Stimulated activated CD4-positive, alpha-beta T cell treated with anti-CD3 and anti-CD28 coated beads, Interleukin-15, amount 100 ng/mL, for 48 hours (primary cell): ENCODE measurements around the gene RTP3.
"Not testable (repeated sequence)": the region's sequence is repeated elsewhere in the genome, so short reads cannot be mapped to it uniquely, and the experiment has no call there.

ENCODE experiments used
- DNase-seq, 2 donors: peaks; one replicate each; pipeline ENCODE4 v3.0.0-alpha.2; 2020; ENCODE audit warnings: low read depth in 2 of 2

Gene RTP3

DNA sequence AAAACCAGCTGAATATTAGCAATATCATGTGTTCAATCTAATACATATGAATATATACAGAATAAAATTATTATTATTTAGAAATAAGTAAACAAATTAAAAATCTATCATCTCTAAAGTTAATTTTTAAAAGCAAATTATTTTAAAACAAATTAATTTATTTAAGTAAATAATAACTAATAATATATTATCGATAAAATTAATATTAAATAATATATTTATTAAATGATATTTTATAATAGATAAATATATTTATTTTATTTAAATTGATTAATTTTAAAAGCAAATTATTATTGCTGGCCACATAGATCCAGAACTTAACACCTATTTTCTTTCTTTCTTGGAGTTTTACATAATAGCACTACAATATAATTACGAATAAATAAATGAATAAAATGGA, 22.2 kb downstream of the RTP3 start:
- DNase-seq = no peak

DNA sequence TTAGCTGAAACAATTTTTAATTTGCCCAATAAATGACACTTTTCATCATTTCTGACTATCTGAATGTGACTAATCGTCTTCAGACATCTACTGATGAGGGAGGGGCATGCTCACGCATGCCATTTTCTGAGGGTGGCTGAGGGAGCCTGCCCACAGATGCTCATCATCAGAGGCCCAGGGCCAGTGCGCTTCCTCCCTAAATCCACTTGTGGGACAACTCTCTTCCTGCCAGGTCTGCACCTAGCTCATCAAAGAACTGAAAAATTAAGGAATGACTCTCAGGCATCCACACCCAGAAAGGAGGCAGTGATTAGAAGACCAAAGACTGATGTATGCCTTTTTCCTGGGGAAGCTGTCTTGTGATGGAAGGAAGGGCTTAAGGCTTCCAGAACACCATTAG, 22.8 kb downstream of the RTP3 start:
- no peak for DNase-seq

DNA sequence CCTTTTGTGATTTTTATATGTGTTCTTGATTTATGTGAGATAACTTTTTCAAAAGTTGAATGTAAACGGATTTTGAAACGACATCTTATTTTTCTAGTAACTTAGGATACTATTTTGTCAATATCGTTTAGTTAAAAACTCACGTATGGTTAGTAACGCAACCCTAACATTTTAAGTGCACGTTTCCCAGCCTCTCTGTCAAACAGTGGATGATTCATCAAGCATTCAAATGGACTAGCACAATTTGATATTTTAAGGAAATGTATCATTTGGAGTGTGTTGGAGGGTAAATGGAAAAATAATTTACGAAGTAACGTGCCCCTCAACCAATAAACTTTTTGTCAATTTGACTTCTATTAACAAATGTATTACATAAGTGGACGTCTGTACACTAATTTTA, 23.3 kb downstream of the RTP3 start:
- no peak for DNase-seq

DNA sequence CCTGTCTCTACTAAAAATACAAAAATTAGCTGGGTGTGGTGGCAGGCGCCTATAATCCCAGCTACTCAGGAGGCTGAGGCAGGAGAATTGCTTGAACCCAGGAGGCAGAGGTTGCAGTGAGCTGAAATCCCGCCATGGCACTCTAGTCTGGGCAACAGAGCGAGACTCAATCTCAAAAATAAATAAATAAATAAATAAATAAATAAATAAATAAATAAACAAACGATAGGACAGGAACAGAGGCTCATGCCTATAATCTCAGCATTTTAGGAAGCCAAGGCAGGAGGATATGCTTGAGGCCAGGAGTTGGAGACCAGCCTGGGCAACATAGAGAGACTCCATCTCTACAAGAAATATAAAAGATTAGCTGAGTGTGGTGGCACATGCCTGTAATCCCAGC, 24.4 kb downstream of the RTP3 start:
- not testable (repeated sequence) for DNase-seq

DNA sequence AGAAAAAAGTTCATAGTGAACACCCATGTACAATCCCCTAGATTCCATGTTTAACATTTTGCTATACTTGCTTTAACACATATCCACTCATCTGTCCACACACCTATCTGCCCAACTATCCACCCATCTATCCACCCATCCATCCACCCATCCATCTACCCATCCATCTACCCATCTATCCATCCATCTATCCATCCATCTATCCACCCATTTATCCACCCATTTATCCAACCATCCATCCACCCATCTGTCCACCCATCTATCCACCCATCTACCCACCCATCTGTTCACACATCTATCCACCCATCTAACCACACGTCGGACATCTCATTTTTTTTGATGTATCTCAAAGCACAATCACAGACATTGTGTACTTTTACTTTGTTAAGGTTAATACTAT, 25.8 kb downstream of the RTP3 start:
- no peak for DNase-seq

DNA sequence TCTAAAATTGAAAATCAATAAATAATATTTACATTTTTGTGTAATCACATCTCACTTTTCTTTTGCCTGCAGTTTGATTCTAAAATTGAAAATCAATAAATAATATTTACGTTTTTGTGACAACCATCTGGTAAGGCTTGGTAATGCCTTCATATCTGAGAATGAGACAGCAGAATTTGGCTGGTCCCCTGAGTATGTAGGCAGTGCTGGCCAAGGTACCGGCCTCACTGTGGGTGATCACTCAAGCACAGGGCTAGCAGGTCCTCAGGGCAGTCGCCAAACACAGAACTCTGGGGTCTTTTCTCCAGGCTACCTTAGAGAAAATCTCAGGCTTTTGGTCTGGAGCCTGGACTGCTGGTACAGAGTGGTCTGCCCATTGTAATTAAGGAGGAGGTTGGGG, 26.2 kb downstream of the RTP3 start:
- no peak for DNase-seq

DNA sequence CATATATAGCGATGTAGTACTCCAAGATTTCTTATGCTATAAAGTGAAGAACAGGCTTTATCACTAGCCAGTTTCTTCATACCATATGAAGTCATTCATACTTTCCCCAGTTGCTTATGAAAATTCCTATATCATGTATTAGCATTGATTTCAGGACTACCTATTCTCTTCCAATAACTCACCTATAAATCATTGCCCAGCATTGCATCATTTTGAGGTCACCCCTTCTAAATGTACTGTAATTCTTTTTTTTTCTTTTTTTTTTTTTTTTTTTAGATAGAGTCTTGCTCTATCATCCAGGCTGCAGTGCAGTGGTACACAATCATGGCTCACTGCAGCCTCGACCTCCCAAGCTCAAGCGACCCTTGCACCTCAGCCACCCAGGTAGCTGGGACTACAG, 27.1 kb downstream of the RTP3 start:
- no peak for DNase-seq

DNA sequence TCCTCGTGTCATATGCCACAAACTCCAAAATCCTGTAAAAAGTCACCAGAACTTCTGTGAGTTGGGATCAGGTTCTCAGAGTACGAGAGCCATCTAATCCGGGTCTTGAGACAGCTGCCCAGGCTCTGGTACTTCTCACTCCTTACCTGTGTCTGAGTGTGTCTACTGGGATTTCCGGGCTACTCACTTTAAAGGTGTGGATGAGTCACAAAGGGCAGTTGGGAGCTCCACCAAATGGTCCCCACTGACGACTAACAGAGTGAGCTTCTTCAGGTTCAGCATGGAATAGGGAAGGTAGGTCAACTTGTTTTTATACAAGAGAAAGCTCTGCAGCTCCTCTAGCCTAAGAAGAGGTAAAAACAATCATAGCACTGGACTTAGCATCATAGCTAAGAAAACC, 29.5 kb downstream of the RTP3 start:
- no peak for DNase-seq

DNA sequence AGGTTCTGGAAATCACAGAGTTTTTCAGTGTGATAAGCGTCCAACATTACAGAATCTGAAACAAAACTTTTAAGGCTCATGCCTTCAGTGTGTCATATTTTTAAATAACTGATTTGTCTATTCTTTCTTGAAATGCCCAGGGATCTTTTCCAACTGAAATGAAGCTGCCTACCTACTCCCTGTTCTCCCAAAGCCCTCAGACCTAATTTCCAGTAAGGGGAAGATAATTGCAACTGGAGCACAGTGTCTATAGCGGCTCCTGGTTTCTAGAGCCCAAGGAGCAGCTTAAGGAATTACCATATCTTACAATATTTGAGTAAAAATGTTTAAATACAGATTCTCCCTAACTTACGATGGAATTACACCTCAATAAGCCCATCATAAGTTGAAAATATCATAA, 35.3 kb downstream of the RTP3 start:
- DNase-seq = no peak

DNA sequence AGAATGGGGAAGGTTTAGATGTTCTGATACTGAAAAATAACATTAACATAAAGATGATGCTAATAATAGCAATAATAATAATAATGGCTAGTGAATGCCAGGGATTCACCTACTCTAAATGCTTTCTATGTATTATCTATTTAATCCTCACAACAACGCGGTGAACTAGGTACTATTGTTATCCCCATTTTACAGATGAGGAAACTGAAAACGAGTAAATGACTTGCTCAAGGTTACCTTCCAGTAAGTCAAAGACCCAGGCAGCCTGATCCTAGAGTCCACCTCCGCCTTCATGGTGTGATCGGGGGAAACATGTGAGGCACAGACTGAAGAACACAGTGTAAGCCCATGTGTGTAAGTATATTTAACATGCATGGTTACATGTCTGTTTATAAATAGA, 38.0 kb downstream of the RTP3 start:
- DNase-seq = no peak

DNA sequence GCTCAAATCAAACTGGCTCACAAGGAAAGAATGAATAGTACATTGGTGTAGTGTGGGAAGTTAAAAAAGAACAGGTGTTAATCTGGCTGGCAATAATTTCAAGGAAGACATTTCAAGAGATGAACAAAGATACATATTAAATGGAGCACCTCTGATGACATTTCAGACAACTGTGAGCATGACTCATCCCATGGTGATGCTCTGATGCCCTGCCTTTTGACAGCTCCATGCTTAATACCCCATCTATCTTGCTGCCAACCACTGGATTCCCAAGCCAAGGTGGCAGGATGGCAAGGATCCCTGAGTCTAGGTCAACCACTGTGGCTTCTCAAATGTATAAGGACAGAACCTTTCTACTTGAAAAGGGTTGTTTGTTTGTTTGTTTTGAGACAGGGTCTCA, 39.0 kb downstream of the RTP3 start:
- DNase-seq = no peak

DNA sequence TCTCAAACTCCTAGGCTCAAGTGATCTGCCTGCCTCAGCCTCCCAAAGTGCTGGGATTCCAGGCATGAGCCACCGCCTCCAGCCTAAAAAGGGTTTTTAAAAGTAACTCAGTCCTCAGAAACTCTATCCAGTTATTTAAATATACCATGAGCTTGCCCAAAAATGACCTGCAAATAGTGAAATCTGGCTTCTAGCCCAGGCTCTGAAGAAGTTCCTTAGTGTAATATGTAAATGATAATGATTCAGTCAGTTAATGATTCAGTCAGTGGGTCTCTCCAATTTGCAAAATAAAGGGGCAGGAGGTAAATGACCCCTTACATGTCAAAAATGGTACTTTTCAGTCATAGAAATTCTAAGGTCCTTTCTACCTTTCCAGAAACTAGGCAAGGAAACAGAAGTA, 39.5 kb downstream of the RTP3 start:
- no peak for DNase-seq

DNA sequence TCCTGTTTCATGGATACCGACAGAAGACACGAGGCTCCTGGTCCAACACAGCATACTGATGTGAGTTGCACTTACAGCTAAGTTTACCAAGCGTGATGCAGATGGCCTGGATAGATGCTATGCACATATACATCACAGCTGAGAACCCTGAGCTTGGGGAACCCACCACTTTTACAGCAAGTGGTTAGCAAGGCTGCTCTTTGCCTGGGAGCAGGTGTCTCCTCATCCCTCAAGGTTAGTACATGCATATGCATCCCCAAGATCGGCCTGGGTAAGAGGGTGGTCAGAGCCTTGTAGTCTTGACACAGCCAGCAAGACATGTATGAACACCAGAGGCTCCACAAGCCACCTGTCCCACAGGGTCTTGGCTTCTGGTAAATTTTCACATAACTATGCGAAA, 40.0 kb downstream of the RTP3 start:
- no peak for DNase-seq

DNA sequence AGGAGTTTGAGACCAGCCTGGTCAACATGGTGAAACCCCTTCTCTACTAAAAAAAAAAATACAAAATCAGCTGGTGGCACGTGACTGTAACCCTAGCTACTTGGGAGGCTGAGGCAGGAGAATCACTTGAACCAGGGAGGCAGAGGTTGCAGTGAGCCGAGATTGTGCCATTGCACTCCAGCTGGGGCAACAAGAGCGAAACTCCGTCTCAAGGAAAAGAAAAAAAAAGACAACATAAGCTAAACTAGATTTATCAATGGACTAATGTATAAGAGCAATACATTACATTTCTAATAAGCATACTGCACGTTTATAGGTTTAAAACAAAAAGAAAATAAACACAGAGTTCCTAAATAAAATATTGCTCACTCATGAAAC, 40.6 kb downstream of the RTP3 start:
- not testable (repeated sequence) for DNase-seq

DNA sequence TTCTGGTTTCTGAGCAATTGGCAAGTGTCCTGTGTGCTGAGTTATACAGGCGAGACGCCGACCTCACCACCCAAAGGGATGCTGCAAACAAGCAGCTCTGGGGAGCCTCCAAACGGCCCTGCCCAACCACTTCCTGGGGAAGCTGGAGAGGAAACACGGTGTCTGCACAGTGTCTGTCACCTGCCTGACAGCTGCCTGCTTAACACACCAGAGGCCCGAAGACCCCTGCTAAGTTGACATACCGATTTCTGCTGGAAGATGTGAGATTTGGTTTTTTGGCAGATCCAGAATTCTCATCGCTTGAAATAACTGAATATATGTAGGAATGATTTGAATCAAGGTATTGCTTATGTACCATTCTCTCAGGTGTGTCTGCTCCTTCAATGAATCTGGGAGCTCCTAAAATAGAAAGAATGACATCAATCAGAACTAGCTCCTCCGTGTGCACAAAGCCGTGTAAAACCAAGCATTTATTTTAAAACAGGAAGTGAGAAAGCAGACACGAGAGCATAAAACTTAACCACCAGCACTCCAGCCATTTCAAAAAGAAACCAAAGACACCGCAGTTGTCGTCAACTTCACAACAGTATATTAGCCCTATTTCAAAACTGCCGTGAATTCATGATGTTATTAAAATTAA, 41.1 kb downstream of the RTP3 start:
- peak; percentile 55 to 62 for DNase-seq

DNA sequence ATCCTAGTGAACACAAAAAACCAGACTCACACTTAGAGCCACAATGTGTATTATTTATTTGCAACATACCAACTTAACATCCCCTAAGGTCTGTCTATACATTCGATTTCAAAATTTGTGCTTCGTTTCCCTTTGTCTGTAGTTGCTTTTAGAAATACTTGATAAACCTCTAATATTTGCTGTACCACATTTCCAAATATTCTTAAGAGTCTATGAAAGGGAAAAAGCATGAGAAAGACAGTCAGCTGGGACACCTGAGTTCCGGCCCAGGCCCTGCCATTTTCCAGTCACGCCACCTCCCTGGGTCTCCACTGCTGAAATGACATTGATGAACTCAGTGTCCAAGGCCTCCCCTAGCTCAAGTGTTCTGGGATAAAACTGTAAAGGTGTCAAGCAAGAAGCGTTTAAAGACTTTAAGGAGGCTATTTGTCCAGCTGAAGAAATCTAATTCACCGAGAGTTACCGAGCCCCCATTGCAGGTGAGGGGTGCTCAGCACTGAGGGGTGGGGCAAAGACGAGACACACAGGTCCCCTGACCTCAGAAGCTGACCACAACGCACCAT, 41.7 kb downstream of the RTP3 start:
- DNase-seq = no peak

DNA sequence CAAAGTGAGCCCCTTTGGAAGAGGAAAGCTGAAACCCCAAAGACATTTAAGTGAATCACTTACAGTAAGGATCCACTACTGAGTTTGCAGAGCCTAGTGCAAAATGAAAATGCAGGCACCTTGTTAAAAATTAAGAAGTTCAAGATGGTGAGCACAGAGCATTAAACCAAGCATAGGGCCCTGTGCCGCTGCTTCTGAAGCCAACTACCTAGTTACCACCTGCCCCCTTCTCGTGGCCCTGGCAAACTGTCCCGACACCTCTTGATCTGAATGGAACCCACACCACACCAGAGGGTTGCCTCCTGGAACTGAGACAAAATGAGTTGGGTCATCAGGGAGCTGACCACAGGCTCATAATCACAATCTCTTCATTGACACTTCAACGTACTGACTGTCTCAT, 42.8 kb downstream of the RTP3 start:
- DNase-seq = no peak

DNA sequence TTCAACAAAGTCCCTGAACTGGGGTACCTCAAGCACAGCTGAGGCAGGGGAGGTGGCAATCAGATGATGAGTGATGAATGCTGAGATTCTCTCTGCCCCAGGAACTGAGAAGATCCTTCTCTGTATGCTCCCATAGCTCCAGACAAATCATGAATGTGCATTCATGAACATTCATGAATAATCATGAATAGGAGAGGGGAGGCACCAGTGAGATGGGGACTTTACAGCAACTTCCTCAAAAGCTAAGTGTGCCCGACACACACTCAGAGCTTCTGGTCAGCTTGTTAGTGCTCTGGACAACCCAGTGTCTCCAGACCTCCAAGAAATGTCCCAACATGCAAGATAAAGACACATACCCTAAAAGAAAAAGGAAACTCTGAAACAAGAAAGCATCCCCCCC, 44.1 kb downstream of the RTP3 start:
- no peak for DNase-seq

DNA sequence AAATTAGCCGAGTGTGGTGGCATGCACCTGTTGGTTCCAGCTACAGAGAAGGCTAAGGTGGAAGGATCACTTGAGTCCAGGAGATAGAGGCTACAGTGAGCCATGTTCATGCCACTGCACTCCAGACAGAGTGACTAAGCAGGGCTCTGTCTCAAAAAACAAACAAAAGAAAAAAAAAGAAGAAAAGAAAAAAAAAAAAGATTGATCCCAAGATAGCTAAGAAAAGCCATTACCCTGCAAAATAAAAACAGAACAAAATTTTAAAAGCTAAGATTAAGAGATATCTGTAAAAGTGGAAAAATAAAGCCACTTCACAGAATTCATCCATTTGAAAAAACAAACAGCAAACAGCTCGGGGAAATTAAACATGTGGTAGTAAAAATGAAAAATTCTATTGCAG, 44.6 kb downstream of the RTP3 start:
- no peak for DNase-seq

DNA sequence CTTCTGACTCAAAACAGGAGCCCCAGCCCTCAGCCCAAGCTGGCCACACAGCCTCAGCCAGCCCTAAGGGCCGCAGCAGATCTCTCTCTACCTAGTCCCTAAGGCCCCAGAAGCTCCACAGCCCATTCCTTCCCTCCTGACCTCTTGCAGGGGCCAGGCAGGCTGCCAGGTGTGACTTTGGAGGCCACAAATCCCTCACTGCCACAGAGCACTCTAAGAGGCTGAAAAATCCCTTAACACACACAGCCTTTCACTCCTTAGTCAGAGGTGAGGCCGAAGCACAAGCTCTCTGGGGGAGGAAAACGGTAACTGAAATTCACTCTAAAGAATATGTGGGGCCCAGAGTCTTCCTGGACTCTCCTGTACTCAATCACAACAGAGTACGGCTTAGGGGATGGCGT, 45.0 kb downstream of the RTP3 start:
- no peak for DNase-seq

DNA sequence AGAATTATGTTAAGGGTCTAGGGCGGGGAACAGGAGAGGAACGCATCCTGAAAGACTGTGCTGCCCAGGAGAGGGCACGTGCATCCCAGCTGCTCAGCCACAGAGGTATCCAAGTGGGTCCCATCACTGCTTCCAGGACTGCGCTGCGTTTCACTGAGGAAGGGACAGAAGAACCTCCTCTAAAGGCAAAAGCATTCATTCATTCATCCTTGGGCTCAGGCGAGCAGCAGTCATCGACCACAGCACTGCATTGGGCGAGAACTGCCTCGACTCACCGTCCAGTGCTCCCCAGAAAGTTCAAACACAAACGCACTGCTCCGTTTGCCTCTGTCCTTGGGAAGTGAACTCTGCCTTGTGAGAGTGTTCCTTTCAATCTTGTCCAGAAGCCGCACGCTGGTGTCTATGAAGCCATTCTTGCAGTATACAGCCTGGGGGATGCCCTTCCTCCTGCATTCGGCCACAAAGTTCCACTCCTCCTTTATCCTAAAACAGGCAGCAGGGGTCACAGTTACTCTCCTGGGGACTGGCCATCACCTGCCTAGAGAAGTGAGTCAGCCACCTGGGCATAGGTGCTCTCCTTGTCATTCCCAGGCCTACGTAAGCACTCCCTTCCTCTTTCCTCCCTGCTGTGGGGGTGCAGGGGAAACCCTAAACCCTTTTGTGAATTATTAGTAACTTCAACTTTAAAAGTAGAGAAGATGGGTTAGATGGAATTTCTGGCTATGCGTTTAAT, 47.2 kb downstream of the RTP3 start:
- no peak for DNase-seq

DNA sequence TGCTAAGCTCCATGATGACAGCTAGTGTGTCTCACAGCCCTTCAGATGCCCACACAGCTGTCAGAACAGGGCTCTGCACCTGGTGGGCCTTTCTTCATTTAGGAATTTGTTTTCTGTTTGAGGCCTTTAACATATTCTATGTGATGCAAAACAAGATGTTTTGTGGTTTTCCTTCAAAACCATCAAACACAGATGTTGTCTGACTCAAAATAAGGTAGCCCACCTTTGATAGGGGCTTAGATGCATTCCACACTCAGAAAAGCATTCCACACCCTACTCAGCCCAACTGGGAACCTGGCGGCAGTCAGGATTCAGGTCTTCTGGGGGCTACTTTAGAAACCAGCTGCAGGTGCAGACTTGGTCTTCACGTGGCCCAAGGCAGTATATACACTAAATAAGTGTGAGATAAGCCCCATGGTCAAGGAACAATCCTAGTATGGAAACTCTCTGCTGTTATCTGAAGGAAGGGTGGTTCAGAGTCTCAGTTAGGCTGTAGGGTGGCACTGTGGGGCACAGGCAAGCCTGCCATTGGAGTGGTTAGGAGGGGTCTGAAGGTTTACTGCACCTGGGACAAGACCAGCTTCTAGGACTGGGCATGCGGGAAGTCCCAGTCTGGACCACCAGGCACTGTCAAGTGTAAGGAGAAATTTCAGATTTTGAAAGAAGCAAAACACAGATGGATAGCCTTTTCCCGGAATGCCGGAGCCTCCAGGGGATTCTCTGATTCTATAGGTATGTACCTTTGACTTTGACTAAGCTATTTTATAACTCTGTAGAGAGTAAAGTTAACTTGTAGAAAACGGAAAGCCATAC, 48.2 kb downstream of the RTP3 start:
- DNase-seq = no peak
